GM18858 (cell line): Measurements from ENCODE around the gene VSTM2L.

Source experiments
- ATAC-seq: cut with Tn5 transposase; IDR thresholded peaks from one replicate; pipeline ENCODE4 v1.9.1; 2021; ENCODE audit not compliant: unreplicated experiment

The VSTM2L gene

DNA sequence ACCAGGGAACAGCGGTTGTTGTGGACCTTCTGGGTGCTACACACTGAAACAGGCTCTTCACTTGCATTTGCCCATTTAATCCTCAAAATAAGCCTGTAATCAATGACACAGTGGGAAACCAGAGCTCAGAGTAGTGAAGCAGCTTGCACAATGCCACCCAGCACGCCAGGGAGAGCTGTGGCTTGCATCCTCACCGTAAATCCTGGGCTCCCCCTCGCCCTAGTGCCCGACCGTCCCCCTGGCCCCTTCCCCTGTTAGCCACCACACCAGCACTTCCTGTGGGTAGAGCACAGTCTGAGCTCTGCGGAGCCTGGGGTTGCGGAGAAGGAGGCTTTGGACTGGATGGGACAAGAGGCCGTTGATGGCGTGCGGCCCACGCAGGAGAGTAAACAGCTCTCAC, 14.5 kb downstream of the VSTM2L start:
- no peak for ATAC-seq

DNA sequence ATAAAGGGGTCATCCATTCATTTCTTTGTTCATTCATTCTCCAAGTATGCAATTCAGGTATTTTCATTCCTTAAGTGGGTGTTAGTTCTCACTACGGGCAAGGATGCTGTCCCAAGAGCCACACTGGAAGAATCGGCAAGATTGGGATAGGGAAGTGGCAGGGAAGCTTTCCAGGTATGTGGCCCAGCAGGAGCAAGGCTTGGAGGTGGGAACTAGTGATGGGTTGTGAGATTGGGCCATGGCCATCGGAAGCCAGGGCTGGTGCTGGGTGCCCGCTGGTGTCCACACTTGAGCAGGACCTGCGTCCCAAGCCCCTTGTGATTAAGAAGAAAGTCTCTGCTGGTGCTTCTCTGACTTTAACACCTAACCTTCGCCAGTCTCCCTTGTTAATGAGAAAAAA, 15.1 kb downstream of the VSTM2L start:
- ATAC-seq: no peak

GRCh38 chr20:37919389-37920040, 16.6 kb downstream of the VSTM2L start:
- ATAC-seq: no peak

GRCh38 chr20:37920270-37920669, 17.3 kb downstream of the VSTM2L start:
- ATAC-seq: no peak

GRCh38 chr20:37920679-37921322, 17.9 kb downstream of the VSTM2L start:
- ATAC-seq: no peak

- ATAC-seq: peak; percentile 67
Observed at GRCh38 chr20:37921341-37921929, 18.5 kb downstream of the VSTM2L start.

DNA sequence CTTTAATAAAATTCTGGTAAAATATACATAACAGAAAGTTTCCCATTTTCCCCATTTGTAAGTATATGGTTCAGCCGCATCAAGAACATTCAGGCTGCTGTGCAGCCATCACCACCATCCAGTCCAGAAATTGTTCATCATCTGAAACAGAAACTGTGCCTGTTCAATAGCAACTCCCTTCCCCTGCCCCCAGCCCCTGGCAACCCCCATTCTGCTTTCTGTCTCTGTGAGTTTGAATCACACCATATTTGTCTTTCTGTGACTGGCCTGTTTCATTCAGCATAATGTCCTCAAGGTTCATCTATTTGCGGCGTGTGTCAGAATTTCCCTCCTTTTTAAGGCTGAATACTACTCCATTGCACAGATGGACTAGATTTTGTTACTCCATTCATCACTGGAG, 19.1 kb downstream of the VSTM2L start:
- peak; percentile 52 for ATAC-seq

GRCh38 chr20:37925265-37926165, 22.6 kb downstream of the VSTM2L start:
- ATAC-seq: no peak

DNA sequence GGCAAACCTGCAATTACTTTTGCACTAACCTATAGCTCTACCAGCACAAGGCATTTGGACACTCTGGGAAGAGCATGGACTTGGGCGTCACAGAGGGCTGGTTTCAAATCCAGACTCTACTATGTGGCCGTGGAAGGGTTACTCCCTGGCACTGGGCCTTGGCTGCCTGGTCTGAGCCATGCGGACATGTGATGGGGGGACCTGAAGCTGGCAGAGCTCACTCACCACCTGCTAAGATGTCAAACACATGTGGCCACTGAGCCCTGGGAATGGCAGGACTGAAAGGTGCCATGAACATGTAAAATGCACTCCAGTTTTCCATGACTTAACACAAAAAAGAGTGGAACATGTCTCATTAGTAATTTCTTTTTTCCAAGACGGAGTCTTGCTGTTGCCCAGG, 23.7 kb downstream of the VSTM2L start:
- no peak for ATAC-seq

- ATAC-seq: no peak
Observed at GRCh38 chr20:37927410-37928095, 24.6 kb downstream of the VSTM2L start.

DNA sequence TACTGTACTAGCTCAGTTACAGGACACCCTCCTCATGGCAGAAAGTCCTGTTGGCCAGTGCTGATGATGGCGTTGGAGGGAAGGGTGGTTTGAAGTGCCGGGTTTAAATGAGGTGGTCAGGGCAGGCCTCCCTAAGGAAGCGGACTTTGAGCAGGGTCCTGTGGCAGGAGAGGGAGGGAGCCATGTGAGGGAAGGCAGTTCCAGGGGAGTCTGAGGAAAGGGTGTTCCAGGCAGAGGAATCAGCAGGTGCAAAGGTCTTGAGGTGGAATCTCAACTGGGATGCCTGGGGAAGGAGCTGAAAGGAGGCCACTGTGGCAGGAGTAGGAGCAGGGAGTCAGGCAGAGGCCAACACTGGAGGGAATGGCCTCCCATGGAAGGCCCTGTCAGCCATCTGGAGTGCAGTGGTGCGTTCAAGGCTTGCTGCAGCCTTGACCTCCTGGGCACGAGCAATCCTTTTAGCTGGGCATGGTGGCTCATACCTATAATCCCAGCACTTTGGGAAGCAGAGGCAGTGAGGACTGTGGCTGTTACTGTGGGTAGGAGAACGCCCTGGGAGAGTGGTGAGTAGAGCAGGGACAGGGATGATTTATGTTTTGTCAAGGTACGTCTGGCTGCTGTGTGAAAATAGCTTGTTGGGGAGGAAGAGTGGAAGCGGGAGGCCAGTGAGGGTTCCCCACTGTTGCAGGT, 26.2 kb downstream of the VSTM2L start:
- ATAC-seq: no peak

GRCh38 chr20:37929683-37930014, 26.7 kb downstream of the VSTM2L start:
- no peak for ATAC-seq

- no peak for ATAC-seq
Observed at GRCh38 chr20:37931153-37931922, 28.4 kb downstream of the VSTM2L start.

DNA sequence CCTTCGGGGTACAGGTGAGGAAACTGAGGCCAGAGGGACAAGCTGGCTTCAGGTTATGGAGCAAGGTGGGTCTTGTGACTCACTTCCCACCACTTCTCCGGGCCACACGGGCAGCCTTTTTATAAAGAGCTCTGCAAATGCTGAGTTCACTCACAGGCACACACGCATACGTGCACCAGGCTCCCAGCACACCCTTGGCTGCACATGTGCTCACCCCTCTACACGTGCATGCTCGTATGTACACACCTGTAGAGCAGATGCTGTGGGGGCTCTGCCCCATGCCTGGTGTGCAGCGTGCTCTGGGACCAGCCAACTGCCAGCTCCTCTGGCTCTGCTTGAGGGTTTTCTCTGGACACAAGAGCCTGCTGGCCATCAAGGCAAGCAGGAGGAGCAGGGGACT, 29.1 kb downstream of the VSTM2L start:
- ATAC-seq: no peak

- no peak for ATAC-seq
Observed at GRCh38 chr20:37932919-37933318, 30.0 kb downstream of the VSTM2L start.

GRCh38 chr20:37933786-37934633, 31.1 kb downstream of the VSTM2L start:
- no peak for ATAC-seq

GRCh38 chr20:37934634-37935375, 31.9 kb downstream of the VSTM2L start:
- no peak for ATAC-seq

GRCh38 chr20:37935435-37935834, 32.5 kb downstream of the VSTM2L start:
- ATAC-seq: no peak
